Spleen (tissue), 7 donors: ENCODE results near the gene SORCS3.

Source experiments
- CTCF ChIP-seq, 11 experiments: fragments of 200-600 bp in 7 of 11; fragments of 450-650 bp in 4 of 11; sonication (generic) in 4 of 11; IDR thresholded peaks in 8 of 11; conservative IDR thresholded peaks in 3 of 11; 1 replicate in 7 of 11; 2 replicates in 4 of 11; pipeline versions ENCODE4 v1.4.0 to v1.8.0; 2016 to 2021; ENCODE audit warnings: antibody characterized with exemption in 11 of 11, inconsistent platforms in 4 of 11, mild to moderate bottlenecking in 1 of 11
- POLR2A ChIP-seq, 3 donors: fragments of 450-650 bp; IDR thresholded peaks; one replicate each; pipeline ENCODE4 v1.5.1; 2017; ENCODE audit warnings: antibody characterized with exemption in 3 of 3, mild to moderate bottlenecking in 1 of 3
- POLR2AphosphoS5 ChIP-seq, 3 donors: sonication (generic); formaldehyde crosslinking; IDR thresholded peaks; one replicate each; pipeline ENCODE4 v1.5.1; 2017; ENCODE audit warnings: antibody characterized with exemption in 3 of 3
- donor health status: DM: no; HTN: no; CAD: no; lungs with moderate emphysema.
- donor health status: DM: no; HTN: no; CAD: no.
- donor health status: DM: no; HTN: no; CAD: no.

GRCh38 chr10:105288026-105288425 is 646.9 kb downstream of the SORCS3 start:
- TF ChIP-seq CTCF (IDR thresholded peaks at IDR 0.05 in 8 of 11, conservative IDR thresholded peaks at IDR 0.05 in 3 of 11), result no peak
- no peak for TF ChIP-seq POLR2A (IDR thresholded peaks at IDR 0.05)
- TF ChIP-seq POLR2AphosphoS5 (IDR thresholded peaks at IDR 0.05), result no peak
